GM18505 (cell line): Measurements from ENCODE around the gene SERPINE1.
"Not testable (repeated sequence)": the region's sequence is repeated elsewhere in the genome, so short reads cannot be mapped to it uniquely, and the experiment has no call there.

Experiments
- ATAC-seq: cut with Tn5 transposase; IDR thresholded peaks from one replicate; pipeline ENCODE4 v1.9.1; 2021; ENCODE audit not compliant: unreplicated experiment
- POLR2A ChIP-seq: IDR thresholded peaks from 4 replicates; pipeline ENCODE4 v1.6.1; 2011; ENCODE audit warnings: borderline replicate concordance; ENCODE audit not compliant: insufficient read depth, insufficient read length; ENCODE audit errors: extremely low read depth

SERPINE1 gene

DNA sequence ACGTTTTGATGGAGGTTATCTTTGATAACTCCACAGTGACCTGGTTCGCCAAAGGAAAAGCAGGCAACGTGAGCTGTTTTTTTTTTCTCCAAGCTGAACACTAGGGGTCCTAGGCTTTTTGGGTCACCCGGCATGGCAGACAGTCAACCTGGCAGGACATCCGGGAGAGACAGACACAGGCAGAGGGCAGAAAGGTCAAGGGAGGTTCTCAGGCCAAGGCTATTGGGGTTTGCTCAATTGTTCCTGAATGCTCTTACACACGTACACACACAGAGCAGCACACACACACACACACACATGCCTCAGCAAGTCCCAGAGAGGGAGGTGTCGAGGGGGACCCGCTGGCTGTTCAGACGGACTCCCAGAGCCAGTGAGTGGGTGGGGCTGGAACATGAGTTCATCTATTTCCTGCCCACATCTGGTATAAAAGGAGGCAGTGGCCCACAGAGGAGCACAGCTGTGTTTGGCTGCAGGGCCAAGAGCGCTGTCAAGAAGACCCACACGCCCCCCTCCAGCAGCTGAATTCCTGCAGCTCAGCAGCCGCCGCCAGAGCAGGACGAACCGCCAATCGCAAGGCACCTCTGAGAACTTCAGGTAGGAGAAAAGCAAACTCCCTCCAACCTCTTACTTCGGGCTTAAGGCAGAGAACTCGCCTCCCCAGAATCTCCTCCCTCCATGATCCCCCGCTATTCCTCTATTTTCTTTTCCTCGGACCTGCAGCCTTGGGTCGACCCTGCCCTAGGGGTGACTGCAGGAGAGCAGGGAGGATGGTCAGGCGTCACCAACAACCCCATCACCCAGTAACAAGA lies at the start of gene SERPINE1:
Gene SERPINE1, plus strand, starts transcription at position 454 of the 809 bp plus-strand sequence. CDS start 1,290 bp downstream, outside the sequence.
- ATAC-seq: peak; percentile 51

DNA sequence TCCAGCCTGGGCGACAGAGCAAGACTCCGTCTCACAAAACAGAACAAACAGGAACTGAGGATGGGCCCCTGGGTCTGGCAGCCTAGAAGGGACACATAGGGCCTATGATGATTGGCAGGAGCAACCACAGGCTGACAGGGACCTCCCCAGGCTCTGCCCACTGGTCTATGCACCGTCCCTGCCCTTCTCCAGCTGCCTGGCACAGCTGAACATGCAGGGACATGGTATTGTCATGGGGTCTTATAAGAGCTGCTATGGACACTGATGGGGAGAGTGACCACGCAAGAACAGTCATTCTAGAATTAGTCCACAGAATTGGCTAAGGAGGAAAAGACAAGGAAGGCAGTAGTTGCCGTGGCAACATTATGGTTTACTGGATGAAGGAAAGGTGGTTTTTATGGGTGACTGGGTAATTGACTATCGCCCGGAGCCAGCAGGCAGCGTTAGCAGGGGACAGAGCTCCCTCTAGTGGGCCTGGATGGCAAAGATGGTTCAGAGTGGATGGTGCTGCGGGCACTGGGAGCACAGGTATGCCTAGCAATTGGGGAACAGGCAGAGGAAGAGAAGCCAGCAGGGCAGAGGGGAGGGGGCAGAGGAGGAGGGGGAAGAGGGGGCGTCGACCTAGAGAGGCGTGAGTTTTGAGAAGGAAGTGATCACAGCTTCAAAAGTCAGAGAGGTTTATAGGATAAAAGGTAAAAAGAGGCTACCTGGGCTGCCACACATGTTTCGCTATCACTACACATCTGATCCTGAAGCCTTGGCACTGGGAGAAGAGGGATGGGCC lies 49.4 kb upstream of the SERPINE1 start:
- no peak for TF ChIP-seq POLR2A
- peak; percentile 78 for ATAC-seq

More for the DNA sequence above, at the start of gene SERPINE1:
- TF ChIP-seq POLR2A: no peak

GRCh38 chr7:101081432-101081831 lies 45.5 kb upstream of the SERPINE1 start:
- ATAC-seq: no peak
- TF ChIP-seq POLR2A: no peak

DNA sequence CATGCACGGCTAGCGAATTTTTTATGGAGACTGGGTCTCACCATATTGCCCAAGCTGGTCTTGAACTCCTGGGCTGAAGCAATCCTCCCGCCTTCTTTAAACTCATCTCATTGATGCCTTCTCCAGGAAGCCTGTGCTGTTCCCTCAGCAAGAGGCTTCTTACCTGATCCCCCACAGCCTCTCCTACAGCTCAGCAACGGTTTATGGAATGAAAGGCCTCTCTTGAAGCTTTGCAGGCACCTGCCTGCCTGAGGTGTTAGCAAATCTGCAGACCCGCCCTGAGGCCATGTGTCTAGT lies 42.1 kb upstream of the SERPINE1 start:
- TF ChIP-seq POLR2A: no peak
- no peak for ATAC-seq

- peak; percentile 76 for ATAC-seq
- TF ChIP-seq POLR2A: peak; percentile 74
Measured at GRCh38 chr7:101085162-101085964, 41.5 kb upstream of the SERPINE1 start, which contains the start of gene TRIM56. TRIM56 (plus strand) TSS chr7:101085481; CDS start chr7:101087313, 1,832 bp downstream.

- TF ChIP-seq POLR2A: no peak
- no peak for ATAC-seq
Measured at GRCh38 chr7:101087334-101088068, 39.4 kb upstream of the SERPINE1 start.

DNA sequence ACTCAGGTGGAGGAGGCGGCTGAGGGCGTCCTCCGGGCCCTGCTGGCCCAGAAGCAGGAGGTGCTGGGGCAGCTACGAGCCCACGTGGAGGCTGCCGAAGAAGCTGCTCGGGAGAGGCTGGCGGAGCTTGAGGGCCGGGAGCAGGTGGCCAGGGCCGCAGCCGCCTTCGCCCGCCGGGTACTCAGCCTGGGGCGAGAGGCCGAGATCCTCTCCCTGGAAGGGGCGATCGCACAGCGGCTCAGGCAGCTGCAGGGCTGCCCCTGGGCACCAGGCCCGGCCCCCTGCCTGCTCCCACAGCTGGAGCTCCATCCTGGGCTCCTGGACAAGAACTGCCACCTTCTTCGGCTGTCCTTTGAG lies 38.9 kb upstream of the SERPINE1 start:
- ATAC-seq: no peak
- TF ChIP-seq POLR2A: no peak

DNA sequence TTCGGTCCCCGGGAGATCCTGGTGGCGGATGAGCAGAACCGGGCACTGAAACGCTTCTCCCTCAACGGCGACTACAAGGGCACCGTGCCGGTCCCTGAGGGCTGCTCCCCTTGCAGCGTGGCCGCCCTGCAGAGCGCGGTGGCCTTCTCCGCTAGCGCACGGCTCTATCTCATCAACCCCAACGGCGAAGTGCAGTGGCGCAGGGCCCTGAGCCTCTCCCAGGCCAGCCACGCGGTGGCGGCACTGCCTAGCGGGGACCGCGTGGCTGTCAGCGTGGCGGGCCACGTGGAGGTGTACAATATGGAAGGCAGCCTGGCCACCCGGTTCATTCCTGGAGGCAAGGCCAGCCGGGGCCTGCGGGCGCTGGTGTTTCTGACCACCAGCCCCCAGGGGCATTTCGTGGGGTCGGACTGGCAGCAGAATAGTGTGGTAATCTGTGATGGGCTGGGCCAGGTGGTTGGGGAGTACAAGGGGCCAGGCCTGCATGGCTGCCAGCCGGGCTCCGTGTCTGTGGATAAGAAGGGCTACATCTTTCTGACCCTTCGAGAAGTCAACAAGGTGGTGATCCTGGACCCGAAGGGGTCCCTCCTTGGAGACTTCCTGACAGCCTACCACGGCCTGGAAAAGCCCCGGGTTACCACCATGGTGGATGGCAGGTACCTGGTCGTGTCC lies 37.9 kb upstream of the SERPINE1 start:
- no peak for TF ChIP-seq POLR2A
- no peak for ATAC-seq

- TF ChIP-seq POLR2A: no peak
- ATAC-seq: no peak
Measured at GRCh38 chr7:101089876-101090275, 37.0 kb upstream of the SERPINE1 start.

DNA sequence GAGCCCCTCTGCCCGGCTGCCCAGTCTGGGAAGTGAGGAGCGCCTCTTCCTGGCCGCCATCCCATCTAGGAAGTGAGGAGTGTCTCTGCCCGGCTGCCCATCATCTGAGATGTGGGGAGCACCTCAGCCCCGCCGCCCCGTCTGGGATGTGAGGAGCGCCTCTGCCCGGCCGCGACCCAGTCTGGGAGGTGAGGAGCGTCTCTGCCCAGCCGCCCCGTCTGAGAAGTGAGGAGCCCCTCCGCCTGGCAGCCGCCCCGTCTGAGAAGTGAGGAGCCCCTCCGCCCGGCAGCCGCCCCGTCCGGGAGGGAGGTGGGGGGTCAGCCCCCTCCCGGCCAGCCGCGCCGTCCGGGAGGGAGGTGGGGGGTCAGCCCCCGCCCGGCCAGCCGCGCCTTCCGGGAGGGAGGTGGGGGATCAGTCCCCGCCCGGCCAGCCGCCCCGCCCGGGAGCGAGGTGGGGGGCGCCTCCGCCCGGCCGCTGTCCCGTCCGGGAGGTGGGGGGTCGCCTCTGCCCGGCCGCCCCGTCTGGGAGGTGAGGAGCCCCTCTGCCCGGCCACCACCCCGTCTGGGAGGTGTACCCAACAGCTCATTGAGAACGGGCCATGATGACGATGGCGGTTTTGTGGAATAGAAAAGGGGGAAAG lies 34.5 kb upstream of the SERPINE1 start:
- not testable (repeated sequence) for ATAC-seq

- ATAC-seq: no peak
- no peak for TF ChIP-seq POLR2A
Measured at GRCh38 chr7:101093906-101094305, 33.0 kb upstream of the SERPINE1 start.

DNA sequence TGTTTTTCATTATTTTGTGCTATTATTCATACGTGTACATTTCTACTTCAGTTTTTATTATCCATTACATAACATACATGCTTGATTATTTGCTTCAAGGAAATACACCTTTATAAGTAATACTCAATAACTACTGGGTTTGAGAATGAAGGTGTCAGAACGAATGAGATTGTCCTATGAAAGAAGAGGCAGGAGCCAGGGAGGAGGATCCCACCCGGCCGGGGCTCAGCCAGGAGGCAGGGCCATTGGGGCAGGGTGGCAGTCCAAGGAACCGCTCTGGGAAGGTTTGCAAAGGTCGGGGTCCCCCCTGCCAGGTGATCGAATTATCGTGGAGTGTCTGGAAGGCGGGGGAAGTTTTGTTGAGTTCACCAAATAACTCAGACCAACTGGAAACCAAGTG lies 32.5 kb upstream of the SERPINE1 start:
- no peak for ATAC-seq
- no peak for TF ChIP-seq POLR2A
